ENCODE measurements around the gene CD109.

CD109 gene

DNA sequence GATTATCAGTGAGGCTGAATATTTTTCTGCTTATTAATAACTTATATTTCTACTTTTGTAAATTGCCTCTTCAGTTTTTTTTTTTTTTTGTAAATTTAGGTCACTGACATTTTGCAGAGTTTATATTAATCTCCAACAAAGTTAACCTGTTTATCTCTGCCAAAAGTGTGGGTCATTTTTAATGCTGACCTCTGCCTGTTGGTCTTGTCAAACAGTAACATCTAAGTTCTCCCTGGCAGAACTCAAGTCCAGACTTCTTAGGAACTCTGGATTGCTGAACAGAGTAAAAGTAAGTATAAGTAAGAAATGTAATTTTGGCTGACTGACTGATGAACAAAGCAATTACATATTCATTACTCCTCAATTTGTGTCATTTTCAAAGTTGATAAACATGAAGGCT is 83.9 kb downstream of the CD109 start:
- TF ChIP-seq ZFX (IDR thresholded peaks at IDR 0.05) = no peak
- TF ChIP-seq, protein P1, sequence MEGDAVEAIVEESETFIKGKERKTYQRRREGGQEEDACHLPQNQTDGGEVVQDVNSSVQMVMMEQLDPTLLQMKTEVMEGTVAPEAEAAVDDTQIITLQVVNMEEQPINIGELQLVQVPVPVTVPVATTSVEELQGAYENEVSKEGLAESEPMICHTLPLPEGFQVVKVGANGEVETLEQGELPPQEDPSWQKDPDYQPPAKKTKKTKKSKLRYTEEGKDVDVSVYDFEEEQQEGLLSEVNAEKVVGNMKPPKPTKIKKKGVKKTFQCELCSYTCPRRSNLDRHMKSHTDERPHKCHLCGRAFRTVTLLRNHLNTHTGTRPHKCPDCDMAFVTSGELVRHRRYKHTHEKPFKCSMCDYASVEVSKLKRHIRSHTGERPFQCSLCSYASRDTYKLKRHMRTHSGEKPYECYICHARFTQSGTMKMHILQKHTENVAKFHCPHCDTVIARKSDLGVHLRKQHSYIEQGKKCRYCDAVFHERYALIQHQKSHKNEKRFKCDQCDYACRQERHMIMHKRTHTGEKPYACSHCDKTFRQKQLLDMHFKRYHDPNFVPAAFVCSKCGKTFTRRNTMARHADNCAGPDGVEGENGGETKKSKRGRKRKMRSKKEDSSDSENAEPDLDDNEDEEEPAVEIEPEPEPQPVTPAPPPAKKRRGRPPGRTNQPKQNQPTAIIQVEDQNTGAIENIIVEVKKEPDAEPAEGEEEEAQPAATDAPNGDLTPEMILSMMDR (conservative IDR thresholded peaks at IDR 0.05) = no peak
- no peak overlapping the region for H3K27ac ChIP-seq

DNA sequence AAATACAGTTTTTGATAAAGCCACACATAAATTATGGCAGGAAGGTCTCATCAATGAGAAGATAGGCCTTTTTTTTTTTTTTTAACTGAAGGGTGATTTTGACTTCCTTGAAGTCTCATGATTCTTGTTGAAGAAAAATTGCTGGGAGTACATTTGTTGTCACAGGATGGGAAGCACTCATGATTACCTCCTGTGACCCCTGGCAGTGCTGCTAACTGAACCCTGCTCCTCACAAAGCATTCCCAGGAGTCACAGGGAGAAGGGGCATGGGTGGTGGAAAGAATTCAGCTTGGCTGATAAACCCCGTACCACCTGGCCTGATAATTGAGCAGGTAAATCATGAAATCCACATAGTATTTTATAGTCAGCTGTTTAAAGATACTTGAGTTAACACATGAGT is 86.9 kb downstream of the CD109 start:
- TF ChIP-seq, protein P1 (conservative IDR thresholded peaks at IDR 0.05) = no peak
- no peak for TF ChIP-seq ZFX (IDR thresholded peaks at IDR 0.05)
- no peak overlapping the region for H3K27ac ChIP-seq

DNA sequence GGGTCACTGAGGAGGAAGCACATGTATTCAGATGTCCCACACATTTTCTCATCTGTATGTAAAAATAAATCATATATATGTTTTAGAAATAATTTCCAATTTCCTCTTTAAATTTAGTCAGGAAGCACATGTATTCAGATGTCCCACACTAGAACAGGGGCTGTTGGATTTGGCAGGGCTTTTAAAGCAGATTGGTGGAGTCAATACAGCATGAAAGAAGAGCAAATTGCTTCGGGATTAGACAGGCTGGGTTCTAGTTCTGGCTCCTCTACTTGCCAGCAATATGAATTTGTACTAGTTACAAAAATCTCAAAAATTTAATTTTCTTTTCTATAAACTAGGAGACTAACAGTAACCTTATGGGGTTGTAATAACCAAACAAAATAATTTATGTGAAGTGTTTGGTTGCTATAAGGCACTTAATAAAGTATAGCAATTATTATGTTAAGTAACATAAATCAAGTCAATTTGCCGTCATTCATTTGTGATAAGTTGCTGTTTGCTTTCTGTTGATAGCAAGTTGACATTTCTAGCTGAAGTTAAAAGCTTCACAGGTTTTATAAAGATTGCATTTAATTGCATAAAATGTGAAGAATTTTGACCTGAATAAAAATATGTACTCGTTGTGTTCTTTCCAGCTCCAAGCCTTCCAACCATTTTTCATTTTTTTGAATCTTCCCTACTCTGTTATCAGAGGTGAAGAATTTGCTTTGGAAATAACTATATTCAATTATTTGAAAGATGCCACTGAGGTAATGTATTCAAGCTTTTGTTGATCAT is 88.9 kb downstream of the CD109 start:
- TF ChIP-seq, protein P1 (conservative IDR thresholded peaks at IDR 0.05) = no peak
- no peak for TF ChIP-seq ZFX (IDR thresholded peaks at IDR 0.05)
- H3K27ac ChIP-seq = no peak overlapping the region

DNA sequence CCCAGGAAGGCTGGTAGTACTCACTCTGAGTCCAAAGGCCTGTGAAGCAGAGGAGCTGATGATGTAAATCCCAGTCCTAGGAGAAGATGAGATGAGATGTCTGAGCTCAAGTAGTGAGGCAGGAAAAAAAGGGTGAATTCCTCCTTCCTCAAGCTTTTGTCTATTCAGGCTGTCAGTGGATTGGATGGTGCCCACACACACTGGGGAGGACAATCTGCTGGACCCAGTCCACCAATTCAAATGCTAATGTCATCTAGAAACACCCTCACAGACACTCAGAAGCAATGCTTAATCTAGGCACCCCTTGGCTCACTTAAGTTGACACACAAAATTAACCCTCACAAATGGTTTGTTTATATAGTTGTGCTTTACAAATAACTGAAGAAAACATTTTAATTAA is 94.6 kb downstream of the CD109 start:
- no peak overlapping the region for H3K27ac ChIP-seq
- TF ChIP-seq, protein P1 (conservative IDR thresholded peaks at IDR 0.05) = no peak
- TF ChIP-seq ZFX (IDR thresholded peaks at IDR 0.05) = no peak

DNA sequence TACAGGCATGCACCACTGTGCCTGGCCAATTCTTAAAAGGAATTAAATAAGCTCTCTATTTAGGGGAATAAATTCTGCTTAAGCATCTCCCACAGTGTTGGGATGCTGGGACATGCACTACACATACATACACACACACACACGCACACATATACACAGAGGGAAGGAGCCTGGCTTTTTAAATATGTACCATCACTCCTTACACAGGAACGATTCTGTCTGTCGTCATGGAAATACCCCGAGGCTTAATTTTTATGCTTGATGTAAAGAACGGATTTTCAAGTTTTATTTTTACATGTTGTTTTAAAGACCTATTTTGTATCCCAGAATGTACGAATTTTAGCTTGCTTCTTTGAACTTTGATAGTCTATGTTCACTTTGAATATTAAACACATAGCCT is 95.3 kb downstream of the CD109 start:
- H3K27ac ChIP-seq = no peak overlapping the region
- TF ChIP-seq, protein P1 (conservative IDR thresholded peaks at IDR 0.05) = no peak
- TF ChIP-seq ZFX (IDR thresholded peaks at IDR 0.05) = no peak

GRCh38 chr6:73792738-73793137 is 96.7 kb downstream of the CD109 start:
- H3K27ac ChIP-seq = no peak overlapping the region
- TF ChIP-seq, protein P1 (conservative IDR thresholded peaks at IDR 0.05) = no peak
- no peak for TF ChIP-seq ZFX (IDR thresholded peaks at IDR 0.05)

- H3K27ac ChIP-seq = no peak overlapping the region
- TF ChIP-seq, protein P1 (conservative IDR thresholded peaks at IDR 0.05) = no peak
- no peak for TF ChIP-seq ZFX (IDR thresholded peaks at IDR 0.05)
Measured at GRCh38 chr6:73796881-73797280, 100.9 kb downstream of the CD109 start.

Measured in C4-2B (cell line).